Thoracic aorta (tissue), 2 donors: ENCODE measurements around the gene ZNF511. TPM values are rescaled to one million over a fixed set of nuclear protein-coding genes. Genes with fewer than 3 reads are reported as not detected.

Experiments
- ATAC-seq: fragments of 150-250 bp; one replicate; pipeline ENCODE4 v1.8.0; 2017; ENCODE audit warnings: low read depth; ENCODE audit not compliant: insufficient number of reproducible peaks, low FRiP score
- DNase-seq: peaks from one replicate; pipeline ENCODE4 v3.0.0-alpha.2; 2020; ENCODE audit warnings: low spot score
- H3K27ac ChIP-seq, 2 donors: fragments of 200-600 bp; sonication (generic); 1 replicate in 1 of 2; 2 replicates in 1 of 2; pipeline ENCODE4 v1.5.1; 2016; ENCODE audit warnings: mild to moderate bottlenecking in 2 of 2, moderate library complexity in 2 of 2
- H3K27me3 ChIP-seq: fragments of 200-600 bp; sonication (generic); replicated peaks from 2 replicates; pipeline ENCODE4 v1.6.0; 2016; ENCODE audit warnings: mild to moderate bottlenecking; ENCODE audit not compliant: insufficient read depth
- H3K36me3 ChIP-seq: fragments of 200-600 bp; sonication (generic); one replicate; pipeline ENCODE4 v1.5.1; 2016
- H3K4me1 ChIP-seq, 2 donors: fragments of 200-600 bp; sonication (generic); 1 replicate in 1 of 2; 2 replicates in 1 of 2; pipeline versions ENCODE4 v1.5.1 to v1.6.0; 2016; ENCODE audit warnings: low read depth in 2 of 2, mild to moderate bottlenecking in 1 of 2; ENCODE audit not compliant: control insufficient read depth in 1 of 2
- H3K4me3 ChIP-seq: fragments of 200-600 bp; sonication (generic); 2 replicates; pipeline ENCODE4 v1.5.1; 2016; ENCODE audit warnings: mild to moderate bottlenecking
- H3K9me3 ChIP-seq: fragments of 200-600 bp; sonication (generic); 2 replicates; pipeline ENCODE4 v1.5.1; 2016
- CTCF ChIP-seq: fragments of 200-600 bp; sonication (generic); IDR thresholded peaks from one replicate; pipeline ENCODE4 v1.5.1; 2019; ENCODE audit warnings: antibody characterized with exemption
- total RNA-seq, 2 donors: library from RNA; depleted of rRNA; stranded (reverse); fragments of >200 nt; gene quantifications; one replicate each; pipeline versions ENCODE4 v1.1.0 to v1.2.3, GENCODE V29; 2016

Gene ZNF511
- total RNA-seq, 2 donors from 2014 or later, result 20.0 to 33.2 TPM

GRCh38 chr10:133349577-133350011, 40.9 kb downstream of the ZNF511 start:
- H3K36me3 ChIP-seq, result no peaks in the 10 kb centered on the region
- no peak overlapping the region for H3K4me3 ChIP-seq
- H3K27ac ChIP-seq, result no peak overlapping the region
- H3K27me3 ChIP-seq, result no peaks in the 10 kb centered on the region
- no peak for ATAC-seq
- TF ChIP-seq CTCF, result no peak
- no peaks in the 10 kb centered on the region for H3K4me1 ChIP-seq
- DNase-seq, result no peak
- H3K9me3 ChIP-seq, result no peaks in the 10 kb centered on the region

GRCh38 chr10:133350283-133350949, 41.7 kb downstream of the ZNF511 start:
- Histone ChIP-seq H3K27ac (no peak overlapping the region), H3K4me3 (no peak overlapping the region), H3K27me3 (no peaks in the 10 kb centered on the region), H3K4me1 (no peaks in the 10 kb centered on the region), H3K36me3 (no peaks in the 10 kb centered on the region), H3K9me3 (no peaks in the 10 kb centered on the region)
- DNase-seq, result no peak
- no peak for TF ChIP-seq CTCF
- no peak for ATAC-seq

GRCh38 chr10:133350950-133351329, 42.2 kb downstream of the ZNF511 start:
- H3K9me3 ChIP-seq, result no peaks in the 10 kb centered on the region
- DNase-seq, result no peak
- no peak for TF ChIP-seq CTCF
- peaks cover 0 to 4% of the 10 kb centered on the region in 2 donors for H3K4me1 ChIP-seq
- H3K4me3 ChIP-seq, result no peak overlapping the region
- H3K36me3 ChIP-seq, result no peaks in the 10 kb centered on the region
- no peak for ATAC-seq
- H3K27me3 ChIP-seq, result no peaks in the 10 kb centered on the region
- no peak overlapping the region for H3K27ac ChIP-seq

GRCh38 chr10:133351408-133352318, 42.9 kb downstream of the ZNF511 start:
- Histone ChIP-seq H3K36me3 (no peaks in the 10 kb centered on the region), H3K27me3 (no peaks in the 10 kb centered on the region), H3K9me3 (no peaks in the 10 kb centered on the region), H3K4me3 (no peak overlapping the region), H3K27ac (no peak overlapping the region), H3K4me1 (peaks cover 2 to 11% of the 10 kb centered on the region in 2 donors)
- DNase-seq (no peak), ATAC-seq (no peak)
- no peak for TF ChIP-seq CTCF

- Histone ChIP-seq H3K4me3 (no peak overlapping the region), H3K9me3 (no peaks in the 10 kb centered on the region), H3K36me3 (no peaks in the 10 kb centered on the region), H3K27ac (no peak overlapping the region), H3K4me1 (peaks cover 3 to 21% of the 10 kb centered on the region in 2 donors), H3K27me3 (no peaks in the 10 kb centered on the region)
- DNase-seq, result no peak
- no peak for ATAC-seq
- TF ChIP-seq CTCF, result no peak
Measured at GRCh38 chr10:133353202-133353959, 44.7 kb downstream of the ZNF511 start.
